A549 treated with AZD9567 at 1 μM for 4 hours (cell line): ENCODE measurements around the gene VWA8. TPM values are rescaled to one million over a fixed set of nuclear protein-coding genes. Genes with fewer than 3 reads are reported as not detected.

Source experiments
- total RNA-seq: library from RNA; stranded (reverse); fragments of 200-300 nt; extraction: Qiagen RNA extraction; gene quantifications from 5 replicates; pipeline ENCODE4 v1.2.3, GENCODE V29; 2022; ENCODE audit not compliant: insufficient read depth

The VWA8 gene
- 5.8 to 9.5 TPM (median 7.2 TPM) in 5 replicates for total RNA-seq

GRCh38 chr13:41960637-41961465, at the start of gene VWA8:
Gene VWA8, minus strand, starts transcription at chr13:41961109. Its CDS starts 94 bp downstream, at chr13:41961015.

Other genes with a start within 250 kb of the VWA8 start
- 4.9 to 7.4 TPM (median 6.4 TPM) in 5 replicates for gene DGKH, start 87.5 kb upstream of the VWA8 start, total RNA-seq